ENCODE data around the gene C2orf68. TPM values are rescaled to one million over a fixed set of nuclear protein-coding genes. Genes with fewer than 3 reads are reported as not detected.
"Not testable (repeated sequence)": the region's sequence is repeated elsewhere in the genome, so short reads cannot be mapped to it uniquely, and the experiment has no call there.

C2orf68 gene
- polyA plus RNA-seq, 1 donor = 44.1 TPM

DNA sequence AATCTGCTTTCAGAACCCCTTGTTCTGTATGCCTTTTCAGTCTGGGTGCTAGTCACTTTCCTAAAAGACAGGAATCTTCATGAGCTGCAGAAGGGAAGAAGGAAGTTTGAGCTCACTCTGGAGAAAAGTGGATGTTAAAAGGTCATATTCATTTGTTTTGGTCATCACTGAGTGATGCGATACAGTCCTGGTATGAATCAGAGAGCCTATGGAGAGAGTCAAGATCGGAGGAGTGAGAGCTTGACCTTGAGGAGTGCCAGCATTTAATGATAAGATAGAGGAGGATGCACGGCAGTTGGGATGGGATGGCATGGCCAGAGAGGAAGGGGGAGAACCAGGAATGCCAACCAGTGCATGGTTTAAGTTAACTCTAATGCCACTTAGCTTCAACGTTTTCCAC, 23.8 kb upstream of the C2orf68 start:
- no peak overlapping the region for H3K27ac ChIP-seq (ENCODE audit: low read length)
- 76% methylated on average over 3 of the region's 4 CpGs for WGBS (ENCODE audit: insufficient coverage, low lambda C conversion rate)
- no peak overlapping the region for H3K4me3 ChIP-seq (ENCODE audit: low read length)
- H3K36me3 ChIP-seq (ENCODE audit: control insufficient read depth, insufficient read depth, low read length) = peaks cover 82% of the 10 kb centered on the region
- DNase-seq = no peak
- no peaks in the 10 kb centered on the region for H3K27me3 ChIP-seq (ENCODE audit: control insufficient read depth, insufficient read depth, low read length)
- H3K4me1 ChIP-seq (ENCODE audit: control insufficient read depth, insufficient read depth, low read length) = no peaks in the 10 kb centered on the region
- H3K9me3 ChIP-seq (ENCODE audit: control insufficient read depth, low read depth, low read length) = no peaks in the 10 kb centered on the region

GRCh38 chr2:85635011-85635410, 23.1 kb upstream of the C2orf68 start:
- Histone ChIP-seq H3K36me3 (ENCODE audit: control insufficient read depth, insufficient read depth, low read length) (peaks cover 82% of the 10 kb centered on the region), H3K4me3 (ENCODE audit: low read length) (no peak overlapping the region), H3K27me3 (ENCODE audit: control insufficient read depth, insufficient read depth, low read length) (no peaks in the 10 kb centered on the region), H3K27ac (ENCODE audit: low read length) (no peak overlapping the region), H3K9me3 (ENCODE audit: control insufficient read depth, low read depth, low read length) (no peaks in the 10 kb centered on the region), H3K4me1 (ENCODE audit: control insufficient read depth, insufficient read depth, low read length) (no peaks in the 10 kb centered on the region)
- WGBS (ENCODE audit: insufficient coverage, low lambda C conversion rate) = 100% methylated on average over 3 of the region's 8 CpGs
- DNase-seq = no peak

DNA sequence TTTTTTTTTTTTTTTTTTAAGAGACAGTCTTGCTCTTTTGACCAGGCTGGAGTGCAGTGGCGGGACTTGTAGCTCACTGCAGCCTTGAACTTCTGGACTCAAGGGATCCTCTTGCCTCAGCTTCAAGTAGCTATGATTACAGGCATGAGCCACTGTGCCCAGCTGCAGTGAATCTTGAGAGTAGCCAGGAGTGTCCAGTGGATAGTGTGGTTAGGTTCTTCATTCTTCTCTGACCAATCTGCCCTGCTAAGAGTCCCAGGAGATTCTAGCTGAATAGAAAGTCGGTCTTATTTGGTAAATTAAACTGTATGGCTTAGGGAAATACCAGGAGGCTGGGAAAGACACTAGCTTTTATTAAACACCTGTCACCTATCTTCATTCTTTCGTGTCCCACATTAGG, 19.4 kb upstream of the C2orf68 start:
- Histone ChIP-seq H3K4me1 (ENCODE audit: control insufficient read depth, insufficient read depth, low read length) (no peaks in the 10 kb centered on the region), H3K36me3 (ENCODE audit: control insufficient read depth, insufficient read depth, low read length) (peaks cover 72% of the 10 kb centered on the region), H3K9me3 (ENCODE audit: control insufficient read depth, low read depth, low read length) (no peaks in the 10 kb centered on the region), H3K4me3 (ENCODE audit: low read length) (no peak overlapping the region), H3K27me3 (ENCODE audit: control insufficient read depth, insufficient read depth, low read length) (no peaks in the 10 kb centered on the region), H3K27ac (ENCODE audit: low read length) (no peak overlapping the region)
- no peak for DNase-seq
- 100% methylated on average over 1 of the region's 3 CpGs for WGBS (ENCODE audit: insufficient coverage, low lambda C conversion rate)

- Histone ChIP-seq H3K27ac (ENCODE audit: low read length) (no peak overlapping the region), H3K4me3 (ENCODE audit: low read length) (no peak overlapping the region), H3K27me3 (ENCODE audit: control insufficient read depth, insufficient read depth, low read length) (no peaks in the 10 kb centered on the region), H3K36me3 (ENCODE audit: control insufficient read depth, insufficient read depth, low read length) (peaks cover 76% of the 10 kb centered on the region), H3K9me3 (ENCODE audit: control insufficient read depth, low read depth, low read length) (no peaks in the 10 kb centered on the region), H3K4me1 (ENCODE audit: control insufficient read depth, insufficient read depth, low read length) (no peaks in the 10 kb centered on the region)
- no peak for DNase-seq
- WGBS (ENCODE audit: insufficient coverage, low lambda C conversion rate) = 40% methylated on average over 1 of the region's 2 CpGs
Measured at GRCh38 chr2:85628658-85629057, 16.8 kb upstream of the C2orf68 start.

DNA sequence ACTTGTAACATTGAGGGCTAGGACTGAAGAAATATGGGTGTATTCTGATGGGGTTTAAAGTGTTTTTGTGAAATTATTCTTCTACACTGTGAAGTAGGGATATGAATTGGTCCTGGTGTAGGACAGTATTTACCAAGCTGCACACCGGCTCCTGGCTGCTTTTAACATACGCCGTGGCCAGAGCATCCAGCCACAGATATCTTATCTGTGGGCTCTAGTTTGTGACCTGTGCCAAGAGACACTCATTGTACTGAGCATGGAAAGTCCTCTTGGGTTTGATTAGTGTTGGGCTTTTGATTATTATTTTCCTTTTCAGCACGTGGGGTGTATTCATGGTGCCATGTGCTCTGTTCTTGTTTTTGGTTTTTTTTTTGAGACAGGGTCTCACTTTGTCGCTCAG, 12.1 kb upstream of the C2orf68 start:
- no peak for DNase-seq
- H3K36me3 ChIP-seq (ENCODE audit: control insufficient read depth, insufficient read depth, low read length) = peaks cover 70% of the 10 kb centered on the region
- no peak overlapping the region for H3K27ac ChIP-seq (ENCODE audit: low read length)
- H3K27me3 ChIP-seq (ENCODE audit: control insufficient read depth, insufficient read depth, low read length) = no peaks in the 10 kb centered on the region
- no CpG with 5 or more reads among the region's 5 CpGs for WGBS (ENCODE audit: insufficient coverage, low lambda C conversion rate)
- no peaks in the 10 kb centered on the region for H3K4me1 ChIP-seq (ENCODE audit: control insufficient read depth, insufficient read depth, low read length)
- no peak overlapping the region for H3K4me3 ChIP-seq (ENCODE audit: low read length)
- no peaks in the 10 kb centered on the region for H3K9me3 ChIP-seq (ENCODE audit: control insufficient read depth, low read depth, low read length)

GRCh38 chr2:85621338-85621737, 9.5 kb upstream of the C2orf68 start:
- H3K4me1 ChIP-seq (ENCODE audit: control insufficient read depth, insufficient read depth, low read length) = peaks cover 6% of the 10 kb centered on the region
- DNase-seq = no peak
- peaks cover 51% of the 10 kb centered on the region for H3K36me3 ChIP-seq (ENCODE audit: control insufficient read depth, insufficient read depth, low read length)
- H3K27me3 ChIP-seq (ENCODE audit: control insufficient read depth, insufficient read depth, low read length) = no peaks in the 10 kb centered on the region
- WGBS (ENCODE audit: insufficient coverage, low lambda C conversion rate) = no CpG with 5 or more reads among the region's 1 CpG
- H3K4me3 ChIP-seq (ENCODE audit: low read length) = no peak overlapping the region
- H3K9me3 ChIP-seq (ENCODE audit: control insufficient read depth, low read depth, low read length) = peaks cover under 1% of the 10 kb centered on the region
- no peak overlapping the region for H3K27ac ChIP-seq (ENCODE audit: low read length)

DNA sequence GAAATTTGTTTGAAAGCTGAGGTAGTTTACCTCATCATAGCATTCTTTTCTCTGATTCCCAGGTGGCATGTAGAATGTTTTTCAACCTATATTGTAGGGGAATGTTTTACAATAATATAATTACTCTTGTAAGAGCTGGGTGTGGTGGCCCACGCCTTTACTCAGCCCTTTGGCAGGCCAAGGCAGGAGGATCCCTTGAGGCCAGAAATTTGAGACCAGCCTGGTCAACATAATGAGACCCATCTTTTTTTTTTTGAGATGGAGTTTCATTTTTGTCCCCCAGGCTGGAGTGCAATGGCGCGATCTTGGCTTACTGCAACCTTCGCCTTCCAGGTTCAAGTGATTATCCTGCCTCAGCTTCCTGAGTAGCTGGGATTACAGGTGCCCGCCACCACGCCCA, 7.8 kb upstream of the C2orf68 start:
- no CpG with 5 or more reads among the region's 6 CpGs for WGBS (ENCODE audit: insufficient coverage, low lambda C conversion rate)
- DNase-seq = no peak
- Histone ChIP-seq H3K36me3 (ENCODE audit: control insufficient read depth, insufficient read depth, low read length) (peaks cover 37% of the 10 kb centered on the region), H3K27me3 (ENCODE audit: control insufficient read depth, insufficient read depth, low read length) (no peaks in the 10 kb centered on the region), H3K4me3 (ENCODE audit: low read length) (no peak overlapping the region), H3K9me3 (ENCODE audit: control insufficient read depth, low read depth, low read length) (peaks cover 5% of the 10 kb centered on the region), H3K27ac (ENCODE audit: low read length) (no peak overlapping the region), H3K4me1 (ENCODE audit: control insufficient read depth, insufficient read depth, low read length) (peaks cover 9% of the 10 kb centered on the region)

DNA sequence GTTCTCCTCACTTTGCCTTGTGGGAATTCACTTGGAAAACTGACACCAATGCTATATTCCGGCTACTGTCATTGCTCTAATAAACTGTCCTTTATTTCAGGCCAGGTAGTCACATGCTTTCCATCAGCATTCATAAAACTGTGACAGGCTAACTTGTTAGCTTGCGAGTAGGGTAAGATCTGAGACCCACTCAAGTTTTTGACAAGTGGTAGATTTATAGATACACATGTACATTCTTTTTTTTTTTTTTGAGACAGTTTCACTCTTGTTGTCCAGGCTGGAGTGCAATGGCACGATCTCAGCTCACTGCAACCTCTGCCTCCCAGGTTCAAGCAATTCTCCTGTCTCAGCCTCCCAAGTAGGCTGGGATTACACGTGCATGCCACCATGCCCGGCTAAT, 5.9 kb upstream of the C2orf68 start:
- not testable (repeated sequence) for H3K27me3 ChIP-seq (ENCODE audit: control insufficient read depth, insufficient read depth, low read length); H3K9me3 ChIP-seq (ENCODE audit: control insufficient read depth, low read depth, low read length); H3K27ac ChIP-seq (ENCODE audit: low read length); H3K4me3 ChIP-seq (ENCODE audit: low read length); DNase-seq; H3K4me1 ChIP-seq (ENCODE audit: control insufficient read depth, insufficient read depth, low read length)
- WGBS (ENCODE audit: insufficient coverage, low lambda C conversion rate) = no CpG with 5 or more reads among the region's 5 CpGs
- H3K36me3 ChIP-seq (ENCODE audit: control insufficient read depth, insufficient read depth, low read length) = peaks cover 24% of the 10 kb centered on the region

GRCh38 chr2:85615413-85615728, 3.5 kb upstream of the C2orf68 start:
- H3K36me3 ChIP-seq (ENCODE audit: control insufficient read depth, insufficient read depth, low read length) = peaks cover 8% of the 10 kb centered on the region
- no peak for DNase-seq
- WGBS (ENCODE audit: insufficient coverage, low lambda C conversion rate) = no CpG with 5 or more reads among the region's 17 CpGs
- H3K27ac ChIP-seq (ENCODE audit: low read length) = no peak overlapping the region
- H3K9me3 ChIP-seq (ENCODE audit: control insufficient read depth, low read depth, low read length) = peaks cover 8% of the 10 kb centered on the region
- no peaks in the 10 kb centered on the region for H3K27me3 ChIP-seq (ENCODE audit: control insufficient read depth, insufficient read depth, low read length)
- H3K4me3 ChIP-seq (ENCODE audit: low read length) = peak overlapping the region; percentile 83
- peaks cover 13% of the 10 kb centered on the region for H3K4me1 ChIP-seq (ENCODE audit: control insufficient read depth, insufficient read depth, low read length)

DNA sequence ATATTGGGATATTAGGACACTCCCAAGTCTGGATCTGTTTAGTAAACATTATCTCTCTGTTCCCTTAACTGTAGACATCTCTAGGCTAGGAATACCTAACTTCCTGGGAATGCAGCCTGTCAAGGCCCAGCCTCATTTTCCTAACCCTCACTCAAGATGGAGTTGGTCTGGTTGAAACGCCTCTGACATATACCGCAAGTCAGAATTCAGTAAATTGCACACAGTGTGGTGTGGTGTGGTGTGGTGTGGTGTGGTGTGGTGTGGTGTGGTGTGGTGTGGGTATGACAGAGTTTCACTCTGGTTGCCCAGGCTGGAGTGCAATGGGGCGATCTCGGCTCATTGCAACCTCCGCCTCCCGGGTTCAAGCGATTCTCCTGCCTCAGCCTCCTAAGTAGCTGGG, 2.9 kb upstream of the C2orf68 start:
- peaks cover 11% of the 10 kb centered on the region for H3K36me3 ChIP-seq (ENCODE audit: control insufficient read depth, insufficient read depth, low read length)
- DNase-seq; H3K9me3 ChIP-seq (ENCODE audit: control insufficient read depth, low read depth, low read length); H3K27ac ChIP-seq (ENCODE audit: low read length); H3K27me3 ChIP-seq (ENCODE audit: control insufficient read depth, insufficient read depth, low read length); H3K4me3 ChIP-seq (ENCODE audit: low read length): not testable (repeated sequence)
- H3K4me1 ChIP-seq (ENCODE audit: control insufficient read depth, insufficient read depth, low read length) = peaks cover 18% of the 10 kb centered on the region
- WGBS (ENCODE audit: insufficient coverage, low lambda C conversion rate) = no CpG with 5 or more reads among the region's 7 CpGs

DNA sequence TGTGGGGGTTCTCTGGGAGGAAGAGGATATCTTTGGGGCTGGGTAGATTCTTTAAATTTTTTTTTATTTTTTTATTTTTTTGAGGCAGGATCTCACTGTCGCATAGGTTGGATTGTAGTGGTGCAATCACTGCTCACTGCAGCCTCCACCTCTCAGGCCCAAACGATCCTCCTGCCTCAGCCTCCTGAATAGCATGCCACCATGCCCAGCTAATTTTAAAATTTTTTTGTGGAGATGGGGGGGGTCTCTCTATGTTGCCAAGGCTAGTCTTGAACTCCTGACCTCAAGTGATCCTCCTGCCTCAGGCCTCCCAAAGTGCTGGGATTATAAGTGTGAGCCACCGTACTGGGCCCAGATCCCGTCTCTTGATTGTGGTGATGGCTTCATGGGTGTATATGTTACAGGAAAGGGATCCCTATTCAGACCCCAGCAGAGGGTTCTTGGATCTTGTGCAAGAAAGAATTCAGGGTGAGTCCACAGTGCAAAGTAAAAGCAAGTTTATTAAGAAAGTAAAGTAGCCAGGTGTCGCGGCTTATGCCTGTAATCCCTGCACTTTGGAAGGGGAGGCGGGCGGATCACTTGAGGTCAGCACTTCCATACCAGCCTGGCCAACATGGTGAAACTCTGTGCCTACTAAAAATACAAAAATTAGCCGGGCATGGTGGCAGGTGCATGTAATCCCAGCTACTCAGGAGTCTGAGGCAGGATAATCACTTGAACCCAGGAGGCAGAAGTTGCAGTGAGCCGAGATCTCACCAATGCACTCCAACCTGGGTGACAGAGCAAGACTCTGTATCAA, 2.0 kb upstream of the C2orf68 start:
- DNase-seq = no peak
- Histone ChIP-seq H3K36me3 (ENCODE audit: control insufficient read depth, insufficient read depth, low read length) (peaks cover 11% of the 10 kb centered on the region), H3K27ac (ENCODE audit: low read length) (no peak overlapping the region), H3K27me3 (ENCODE audit: control insufficient read depth, insufficient read depth, low read length) (no peaks in the 10 kb centered on the region), H3K4me1 (ENCODE audit: control insufficient read depth, insufficient read depth, low read length) (peaks cover 18% of the 10 kb centered on the region), H3K4me3 (ENCODE audit: low read length) (no peak overlapping the region), H3K9me3 (ENCODE audit: control insufficient read depth, low read depth, low read length) (peaks cover 8% of the 10 kb centered on the region)
- whole genome bisulfite sequencing (ENCODE audit: insufficient coverage, low lambda C conversion rate) = 100% methylated on average over 1 of the region's 10 CpGs

Data from large intestine (tissue), 3 donors.